ENCODE data around the gene TRAPPC2L.

The TRAPPC2L gene

GRCh38 chr16:88911946-88912310 lies 55.0 kb downstream of the TRAPPC2L start:
- DNase-seq: no peak
